H1 (cell line): Measurements from ENCODE around the gene LIMS1. TPM values are rescaled to one million over a fixed set of nuclear protein-coding genes. Genes with fewer than 3 reads are reported as not detected.

Experiments used
- ATF2 ChIP-seq: IDR thresholded peaks from 2 replicates; pipeline ENCODE4 v1.6.1; 2012; ENCODE audit warnings: low read length, inconsistent platforms
- TAF1 ChIP-seq: IDR thresholded peaks from 2 replicates; pipeline ENCODE4 v1.6.1; 2011; ENCODE audit warnings: mild to moderate bottlenecking, low read depth, low read length
- polyA plus RNA-seq, 7 experiments: library from polyadenylated mRNA; depleted of rRNA in 3 of 7; stranded (reverse) in 5 of 7; unstranded in 2 of 7; fragments of >200 nt in 5 of 7; fragments of 200-250 nt in 2 of 7; gene quantifications; 1 replicate in 5 of 7; 2 replicates in 1 of 7; 4 replicates in 1 of 7; pipeline versions ENCODE4 v1.2.1 to v1.2.3, GENCODE V29; 2011 to 2013; ENCODE audit warnings: missing spikeins in 2 of 7, mixed read lengths in 2 of 7
- total RNA-seq: library from RNA; stranded (reverse); fragmentation: NEBNext Ultra II Directional; extraction: Animal tissue kit (Norgen Biotek cat#: 25700); gene quantifications from 2 replicates; pipeline ENCODE4 v1.2.1, GENCODE V29; 2021

Gene LIMS1
- total and polyA plus RNA-seq, 2 of the 8 experiments (the other 6 are each of a cell fraction or from before 2014, with no cell fraction given), result 24.1 to 36.7 TPM

- TF ChIP-seq ATF2 (no peak), TAF1 (no peak)
- TF ChIP-seq, all 59 proteins: peak for 0
Observed at GRCh38 chr2:108625186-108625827, 91.0 kb downstream of the LIMS1 start (continued).
